ENCODE results near the gene CAMK1.
A peak's percentile ranks its signal among the peaks of the same experiment; 100 is the strongest.

DNA sequence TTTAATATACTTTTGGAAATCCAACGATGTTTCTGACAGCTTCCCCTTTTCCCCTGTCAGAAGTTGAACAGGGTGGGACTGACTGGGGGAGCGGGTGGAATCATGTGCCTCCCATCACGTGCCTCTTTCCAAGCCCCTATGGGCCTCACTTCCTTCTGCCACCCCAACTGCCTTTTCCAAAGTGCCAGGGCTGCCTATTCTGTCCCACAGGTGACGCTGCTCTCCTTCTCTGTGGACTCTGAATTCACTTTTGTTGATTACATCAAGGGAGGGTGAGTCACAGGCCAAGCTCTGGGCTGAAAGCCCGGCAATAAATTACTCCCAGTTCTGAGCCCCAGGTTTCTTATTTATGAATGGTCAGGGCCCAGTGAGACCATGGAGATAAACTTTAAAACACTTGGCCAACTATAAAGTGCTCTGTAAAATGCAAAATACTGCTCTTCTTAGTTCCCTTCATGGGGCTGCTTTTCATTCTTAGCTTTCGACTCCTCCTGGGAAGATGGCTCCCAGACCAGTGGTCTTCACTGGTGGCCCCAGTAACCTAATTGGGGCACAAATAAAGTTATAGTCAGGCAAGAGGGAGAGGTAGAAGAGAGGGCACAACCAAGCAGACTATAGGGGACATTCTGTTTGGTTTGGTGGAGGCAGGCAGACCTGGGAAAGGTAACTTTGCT lies 53.8 kb downstream of the CAMK1 start:
- TF ChIP-seq SIN3A (IDR thresholded peaks at IDR 0.05; ENCODE audit: borderline replicate concordance, insufficient read depth, low read depth, low read length) (no peak), TCF7L2 (IDR thresholded peaks at IDR 0.05; ENCODE audit: low read depth, low read length) (no peak), POLR2AphosphoS5 (IDR thresholded peaks at IDR 0.05; ENCODE audit: low read depth, low read length) (no peak)
- TF ChIP-seq, protein P1, sequence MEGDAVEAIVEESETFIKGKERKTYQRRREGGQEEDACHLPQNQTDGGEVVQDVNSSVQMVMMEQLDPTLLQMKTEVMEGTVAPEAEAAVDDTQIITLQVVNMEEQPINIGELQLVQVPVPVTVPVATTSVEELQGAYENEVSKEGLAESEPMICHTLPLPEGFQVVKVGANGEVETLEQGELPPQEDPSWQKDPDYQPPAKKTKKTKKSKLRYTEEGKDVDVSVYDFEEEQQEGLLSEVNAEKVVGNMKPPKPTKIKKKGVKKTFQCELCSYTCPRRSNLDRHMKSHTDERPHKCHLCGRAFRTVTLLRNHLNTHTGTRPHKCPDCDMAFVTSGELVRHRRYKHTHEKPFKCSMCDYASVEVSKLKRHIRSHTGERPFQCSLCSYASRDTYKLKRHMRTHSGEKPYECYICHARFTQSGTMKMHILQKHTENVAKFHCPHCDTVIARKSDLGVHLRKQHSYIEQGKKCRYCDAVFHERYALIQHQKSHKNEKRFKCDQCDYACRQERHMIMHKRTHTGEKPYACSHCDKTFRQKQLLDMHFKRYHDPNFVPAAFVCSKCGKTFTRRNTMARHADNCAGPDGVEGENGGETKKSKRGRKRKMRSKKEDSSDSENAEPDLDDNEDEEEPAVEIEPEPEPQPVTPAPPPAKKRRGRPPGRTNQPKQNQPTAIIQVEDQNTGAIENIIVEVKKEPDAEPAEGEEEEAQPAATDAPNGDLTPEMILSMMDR (IDR thresholded peaks at IDR 0.05): peak; percentile 78
- TF ChIP-seq, protein P2, sequence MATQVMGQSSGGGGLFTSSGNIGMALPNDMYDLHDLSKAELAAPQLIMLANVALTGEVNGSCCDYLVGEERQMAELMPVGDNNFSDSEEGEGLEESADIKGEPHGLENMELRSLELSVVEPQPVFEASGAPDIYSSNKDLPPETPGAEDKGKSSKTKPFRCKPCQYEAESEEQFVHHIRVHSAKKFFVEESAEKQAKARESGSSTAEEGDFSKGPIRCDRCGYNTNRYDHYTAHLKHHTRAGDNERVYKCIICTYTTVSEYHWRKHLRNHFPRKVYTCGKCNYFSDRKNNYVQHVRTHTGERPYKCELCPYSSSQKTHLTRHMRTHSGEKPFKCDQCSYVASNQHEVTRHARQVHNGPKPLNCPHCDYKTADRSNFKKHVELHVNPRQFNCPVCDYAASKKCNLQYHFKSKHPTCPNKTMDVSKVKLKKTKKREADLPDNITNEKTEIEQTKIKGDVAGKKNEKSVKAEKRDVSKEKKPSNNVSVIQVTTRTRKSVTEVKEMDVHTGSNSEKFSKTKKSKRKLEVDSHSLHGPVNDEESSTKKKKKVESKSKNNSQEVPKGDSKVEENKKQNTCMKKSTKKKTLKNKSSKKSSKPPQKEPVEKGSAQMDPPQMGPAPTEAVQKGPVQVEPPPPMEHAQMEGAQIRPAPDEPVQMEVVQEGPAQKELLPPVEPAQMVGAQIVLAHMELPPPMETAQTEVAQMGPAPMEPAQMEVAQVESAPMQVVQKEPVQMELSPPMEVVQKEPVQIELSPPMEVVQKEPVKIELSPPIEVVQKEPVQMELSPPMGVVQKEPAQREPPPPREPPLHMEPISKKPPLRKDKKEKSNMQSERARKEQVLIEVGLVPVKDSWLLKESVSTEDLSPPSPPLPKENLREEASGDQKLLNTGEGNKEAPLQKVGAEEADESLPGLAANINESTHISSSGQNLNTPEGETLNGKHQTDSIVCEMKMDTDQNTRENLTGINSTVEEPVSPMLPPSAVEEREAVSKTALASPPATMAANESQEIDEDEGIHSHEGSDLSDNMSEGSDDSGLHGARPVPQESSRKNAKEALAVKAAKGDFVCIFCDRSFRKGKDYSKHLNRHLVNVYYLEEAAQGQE (IDR thresholded peaks at IDR 0.05; ENCODE audit: insufficient read depth in 1 of 2, low read depth in 2 of 2, low read length in 1 of 2): no peak

Data from Panc1 (cell line).